Type B pancreatic cell (in vitro differentiated cells): ENCODE data around the gene ALDOA. TPM values are rescaled to one million over a fixed set of nuclear protein-coding genes. Genes with fewer than 3 reads are reported as not detected.

Experiments
- DNase-seq: peaks from one replicate; pipeline ENCODE4 v3.0.0; 2021; ENCODE audit warnings: mixed read lengths; ENCODE audit not compliant: unreplicated experiment; ENCODE audit errors: extremely low spot score
- H3K27ac Mint-ChIP-seq: 2 replicates; pipeline ENCODE4 v1.8.0; 2021; ENCODE audit warnings: mild to moderate bottlenecking, mixed read lengths
- H3K27me3 Mint-ChIP-seq: 2 replicates; pipeline ENCODE4 v1.8.0; 2021; ENCODE audit warnings: mixed read lengths
- H3K36me3 Mint-ChIP-seq: 2 replicates; pipeline ENCODE4 v1.8.0; 2021; ENCODE audit warnings: mixed read lengths
- H3K4me1 Mint-ChIP-seq: one replicate; pipeline ENCODE4 v1.8.0; 2021; ENCODE audit warnings: mixed read lengths; ENCODE audit not compliant: unreplicated experiment
- H3K4me3 Mint-ChIP-seq: 2 replicates; pipeline ENCODE4 v1.8.0; 2021; ENCODE audit warnings: mild to moderate bottlenecking, mixed read lengths
- H3K9me3 Mint-ChIP-seq: 2 replicates; pipeline ENCODE4 v1.8.0; 2021; ENCODE audit warnings: mixed read lengths
- CTCF ChIP-seq: fragments of 200-600 bp; sonication (generic); conservative IDR thresholded peaks from 2 replicates; pipeline ENCODE4 v1.5.0; 2021; ENCODE audit warnings: antibody characterized with exemption, mild to moderate bottlenecking
- total RNA-seq: library from RNA; stranded (reverse); gene quantifications from 2 replicates; pipeline ENCODE4 v1.2.1, GENCODE V29; 2021; ENCODE audit warnings: low replicate concordance

Gene ALDOA
- total RNA-seq, 1 donor from 2014 or later, result 620 TPM

- no peaks in the 10 kb centered on the region for H3K27me3 Mint-ChIP-seq
- H3K4me3 Mint-ChIP-seq, result no peak overlapping the region
- TF ChIP-seq CTCF, result no peak
- H3K36me3 Mint-ChIP-seq, result no peaks in the 10 kb centered on the region
- H3K27ac Mint-ChIP-seq, result no peak overlapping the region
- H3K4me1 Mint-ChIP-seq, result peaks cover 4% of the 10 kb centered on the region
- H3K9me3 Mint-ChIP-seq, result no peaks in the 10 kb centered on the region
- DNase-seq, result no peak
Observed at GRCh38 chr16:30046588-30046987, 19.0 kb upstream of the ALDOA start.

DNA sequence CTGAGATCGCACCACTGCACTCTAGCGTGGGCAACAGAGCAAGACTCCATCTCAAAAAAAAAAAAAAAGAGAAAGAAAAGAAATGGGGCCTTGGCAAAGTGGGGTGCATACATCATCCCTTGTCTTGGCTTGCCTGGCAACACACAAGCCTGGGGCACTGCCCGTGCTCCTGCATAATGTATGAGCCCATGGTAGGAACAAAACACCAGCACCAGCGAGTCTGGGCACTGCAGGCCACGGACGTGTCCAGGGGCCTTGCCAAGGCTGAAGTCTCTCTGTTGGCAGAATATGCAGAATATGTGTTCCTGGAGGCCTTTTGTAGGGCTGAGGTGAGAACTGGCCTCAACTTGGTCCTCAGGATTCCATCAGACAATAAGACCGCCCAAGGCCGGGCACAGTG, 15.7 kb upstream of the ALDOA start:
- Mint-ChIP-seq H3K4me1 (peaks cover 16% of the 10 kb centered on the region), H3K27me3 (no peaks in the 10 kb centered on the region), H3K36me3 (no peaks in the 10 kb centered on the region), H3K27ac (no peak overlapping the region), H3K4me3 (no peak overlapping the region), H3K9me3 (no peaks in the 10 kb centered on the region)
- TF ChIP-seq CTCF, result no peak
- no peak for DNase-seq

- no peak for TF ChIP-seq CTCF
- Mint-ChIP-seq H3K4me1 (peaks cover 22% of the 10 kb centered on the region), H3K27me3 (no peaks in the 10 kb centered on the region), H3K36me3 (no peaks in the 10 kb centered on the region), H3K27ac (peak overlapping the region; percentile 19), H3K9me3 (no peaks in the 10 kb centered on the region), H3K4me3 (peak overlapping the region; percentile 84)
- DNase-seq, result no peak
Observed at GRCh38 chr16:30051518-30051917, 14.0 kb upstream of the ALDOA start.

- Mint-ChIP-seq H3K9me3 (no peaks in the 10 kb centered on the region), H3K27me3 (no peaks in the 10 kb centered on the region), H3K27ac (peak overlapping the region; percentile 66), H3K4me1 (peaks cover 22% of the 10 kb centered on the region), H3K36me3 (no peaks in the 10 kb centered on the region), H3K4me3 (peak overlapping the region; percentile 92)
- DNase-seq, result peak; percentile 95
- no peak for TF ChIP-seq CTCF
Observed at GRCh38 chr16:30052671-30053372, 12.7 kb upstream of the ALDOA start.

- no peak for TF ChIP-seq CTCF
- Mint-ChIP-seq H3K4me1 (peaks cover 22% of the 10 kb centered on the region), H3K27me3 (no peaks in the 10 kb centered on the region), H3K36me3 (no peaks in the 10 kb centered on the region), H3K27ac (peak overlapping the region; percentile 75), H3K4me3 (peak overlapping the region; percentile 92), H3K9me3 (no peaks in the 10 kb centered on the region)
- DNase-seq, result no peak
Observed at GRCh38 chr16:30053376-30054015, 12.1 kb upstream of the ALDOA start.
